Spleen (tissue), 11 donors: ENCODE measurements around the gene KRT39. TPM values are rescaled to one million over a fixed set of nuclear protein-coding genes. Genes with fewer than 3 reads are reported as not detected.

Experiments used
- DNase-seq: peaks from one replicate; pipeline ENCODE4 v3.0.0-alpha.2; 2020
- H3K27ac ChIP-seq, 8 donors: fragments of 200-600 bp; sonication (generic) in 7 of 8; 1 replicate in 4 of 8; 2 replicates in 4 of 8; pipeline versions ENCODE4 v1.5.0 to v1.8.0; 2016 to 2021; ENCODE audit warnings: inconsistent platforms in 4 of 8, mild to moderate bottlenecking in 4 of 8, moderate library complexity in 1 of 8
- H3K27me3 ChIP-seq, 7 donors: fragments of 200-600 bp; sonication (generic) in 6 of 7; replicated peaks in 1 of 7; 1 replicate in 4 of 7; 2 replicates in 3 of 7; pipeline versions ENCODE4 v1.5.0 to v1.8.0; 2016 to 2021; ENCODE audit warnings: inconsistent platforms in 3 of 7, mild to moderate bottlenecking in 1 of 7
- H3K36me3 ChIP-seq, 6 donors: fragments of 200-600 bp; sonication (generic) in 5 of 6; 1 replicate in 4 of 6; 2 replicates in 2 of 6; pipeline versions ENCODE4 v1.5.0 to v1.8.0; 2016 to 2021; ENCODE audit warnings: inconsistent platforms in 2 of 6
- H3K4me1 ChIP-seq, 6 donors: fragments of 200-600 bp; sonication (generic) in 5 of 6; 1 replicate in 3 of 6; 2 replicates in 3 of 6; pipeline versions ENCODE4 v1.5.0 to v1.8.0; 2016 to 2021; ENCODE audit warnings: inconsistent platforms in 3 of 6
- H3K4me3 ChIP-seq, 8 donors: fragments of 200-600 bp; sonication (generic) in 7 of 8; 1 replicate in 4 of 8; 2 replicates in 4 of 8; pipeline versions ENCODE4 v1.5.0 to v1.8.0; 2016 to 2021; ENCODE audit warnings: inconsistent platforms in 4 of 8, mild to moderate bottlenecking in 4 of 8, moderate library complexity in 2 of 8
- H3K9me3 ChIP-seq, 8 donors: fragments of 200-600 bp; sonication (generic) in 7 of 8; 1 replicate in 4 of 8; 2 replicates in 4 of 8; pipeline versions ENCODE4 v1.5.0 to v1.8.0; 2016 to 2021; ENCODE audit warnings: inconsistent platforms in 4 of 8
- CTCF ChIP-seq, 11 experiments: fragments of 200-600 bp in 7 of 11; fragments of 450-650 bp in 4 of 11; sonication (generic) in 4 of 11; IDR thresholded peaks in 8 of 11; conservative IDR thresholded peaks in 3 of 11; 1 replicate in 7 of 11; 2 replicates in 4 of 11; pipeline versions ENCODE4 v1.4.0 to v1.8.0; 2016 to 2021; ENCODE audit warnings: antibody characterized with exemption in 11 of 11, inconsistent platforms in 4 of 11, mild to moderate bottlenecking in 1 of 11
- POLR2A ChIP-seq, 3 donors: fragments of 450-650 bp; IDR thresholded peaks; one replicate each; pipeline ENCODE4 v1.5.1; 2017; ENCODE audit warnings: antibody characterized with exemption in 3 of 3, mild to moderate bottlenecking in 1 of 3
- POLR2AphosphoS5 ChIP-seq, 3 donors: sonication (generic); formaldehyde crosslinking; IDR thresholded peaks; one replicate each; pipeline ENCODE4 v1.5.1; 2017; ENCODE audit warnings: antibody characterized with exemption in 3 of 3
- WGBS, 5 donors: extraction: QIAGEN DNeasy Blood & Tissue Kit in 3 of 5; methylation state at CpG; one replicate each; pipeline versions ENCODE4 v1.1.5 to v1.1.7; 2013 to 2018; 5-methylcytosine and 5-hydroxymethylcytosine counted together
- intact Hi-C: fragments of 100-400 bp; cut with DNase I; formaldehyde crosslinking; loops from one replicate; pipeline ENCODE4 v1.15.0; 2023; ENCODE audit warnings: low total_unique reads
- polyA plus RNA-seq, 3 donors: library from polyadenylated mRNA; stranded (reverse); fragments of 200-250 nt; gene quantifications; one replicate each; pipeline ENCODE4 v1.2.1, GENCODE V29; 2013
- total RNA-seq, 7 donors: library from RNA; depleted of rRNA in 3 of 7; stranded (reverse); fragments of >200 nt in 3 of 7; fragmentation: NEBNext Ultra II Directional in 4 of 7; extraction: Animal tissue kit (Norgen Biotek cat#: 25700) in 4 of 7; gene quantifications; one replicate each; pipeline versions ENCODE4 v1.1.0 to v1.2.1, GENCODE V29; 2016 to 2021
- donor health status: healthy with polysubstance abuse.
- donor health status: DM: no; HTN: no; CAD: no; lungs with moderate emphysema.
- donor health status: DM: no; HTN: no; CAD: no.
- donor health status: Bipolar disorder and iron deficiency.
- donor health status: healthy.
- donor health status: DM: no; HTN: no; CAD: no.
- donor health status: DM: yes; HTN: yes; CAD: no.

Gene KRT39
- total and polyA plus RNA-seq, 10 donors = not detected

- H3K27ac ChIP-seq = no peak overlapping the region
- DNase-seq = no peak
- no peak overlapping the region for H3K4me3 ChIP-seq
- 56 to 88% (median 76%) methylated on average over 2 of the region's 2 CpGs for WGBS, 5 donors
- H3K36me3 ChIP-seq = no peaks in the 10 kb centered on the region
- no peaks in the 10 kb centered on the region for H3K4me1 ChIP-seq
- intact Hi-C loops = no loop called here
- peaks cover 0 to 37% (median 0%) of the 10 kb centered on the region in 7 donors for H3K27me3 ChIP-seq
- H3K9me3 ChIP-seq = no peaks in the 10 kb centered on the region
- TF ChIP-seq POLR2AphosphoS5 (IDR thresholded peaks at IDR 0.05) = no peak
- no peak for TF ChIP-seq POLR2A (IDR thresholded peaks at IDR 0.05)
- TF ChIP-seq CTCF (IDR thresholded peaks at IDR 0.05 in 8 of 11, conservative IDR thresholded peaks at IDR 0.05 in 3 of 11) = no peak
These were observed 30.6 kb upstream of the KRT39 start for GRCh38 chr17:40997361-40997760.

- H3K9me3 ChIP-seq = no peaks in the 10 kb centered on the region
- peaks cover 0 to 41% (median 0%) of the 10 kb centered on the region in 7 donors for H3K27me3 ChIP-seq
- no peaks in the 10 kb centered on the region for H3K4me1 ChIP-seq
- no peaks in the 10 kb centered on the region for H3K36me3 ChIP-seq
- H3K4me3 ChIP-seq = no peak overlapping the region
- no peak overlapping the region for H3K27ac ChIP-seq
- no peak for DNase-seq
- intact Hi-C loops = no loop called here
- TF ChIP-seq POLR2A (IDR thresholded peaks at IDR 0.05) = no peak
- WGBS, 5 donors = 76 to 86% (median 85%) methylated on average over 4 of the region's 4 CpGs
These were observed 30.1 kb upstream of the KRT39 start for GRCh38 chr17:40996829-40997228.

- peaks cover 0 to 51% (median 0%) of the 10 kb centered on the region in 7 donors for H3K27me3 ChIP-seq
- intact Hi-C loops = no loop called here
- no peak for DNase-seq
These were observed 28.4 kb upstream of the KRT39 start for GRCh38 chr17:40995116-40995515.

GRCh38 chr17:40993839-40994238, 27.1 kb upstream of the KRT39 start, which contains the start of gene KRTAP3-3:
TSS of gene KRTAP3-3 (minus strand) at chr17:40994164. CDS start at chr17:40994097, 67 bp downstream.
- TF ChIP-seq POLR2A (IDR thresholded peaks at IDR 0.05) = no peak
- no peak for TF ChIP-seq POLR2AphosphoS5 (IDR thresholded peaks at IDR 0.05)
- TF ChIP-seq CTCF (IDR thresholded peaks at IDR 0.05 in 8 of 11, conservative IDR thresholded peaks at IDR 0.05 in 3 of 11) = no peak
- no peaks in the 10 kb centered on the region for H3K4me1 ChIP-seq
- H3K27ac ChIP-seq = no peak within 1 kb of the TSS
- DNase-seq = no peak
- no peaks in the 10 kb centered on the region for H3K36me3 ChIP-seq
- H3K4me3 ChIP-seq = no peak within 1 kb of the TSS
- H3K9me3 ChIP-seq = peaks cover 0 to 3% (median 0%) of the 10 kb centered on the region in 8 donors
- intact Hi-C loops = no loop called here
- H3K27me3 ChIP-seq = peaks cover 0 to 45% (median 0%) of the 10 kb centered on the region in 7 donors
- 33 to 58% (median 42%) methylated on average over 4 of the region's 4 CpGs for WGBS, 5 donors

More at GRCh38 chr17:40995116-40995515, 28.4 kb upstream of the KRT39 start:
- no peak for TF ChIP-seq POLR2AphosphoS5 (IDR thresholded peaks at IDR 0.05)
- no peak for TF ChIP-seq POLR2A (IDR thresholded peaks at IDR 0.05)
- no peak for TF ChIP-seq CTCF (IDR thresholded peaks at IDR 0.05 in 8 of 11, conservative IDR thresholded peaks at IDR 0.05 in 3 of 11)
- Histone ChIP-seq H3K36me3 (no peaks in the 10 kb centered on the region), H3K9me3 (peaks cover 0 to 3% (median 0%) of the 10 kb centered on the region in 8 donors), H3K27ac (no peak overlapping the region), H3K4me1 (no peaks in the 10 kb centered on the region), H3K4me3 (no peak overlapping the region)
- 53 to 79% (median 70%) methylated on average over 1 of the region's 1 CpG for WGBS, 5 donors

- H3K4me3 ChIP-seq = no peak overlapping the region
- H3K27ac ChIP-seq = no peak overlapping the region
- H3K9me3 ChIP-seq = peaks cover 0 to 3% (median 0%) of the 10 kb centered on the region in 8 donors
- TF ChIP-seq POLR2A (IDR thresholded peaks at IDR 0.05) = no peak
- TF ChIP-seq CTCF (IDR thresholded peaks at IDR 0.05 in 8 of 11, conservative IDR thresholded peaks at IDR 0.05 in 3 of 11) = no peak
- no peak for TF ChIP-seq POLR2AphosphoS5 (IDR thresholded peaks at IDR 0.05)
- 90 to 94% (median 92%) methylated on average over 2 of the region's 2 CpGs for WGBS, 5 donors
- H3K36me3 ChIP-seq = no peaks in the 10 kb centered on the region
- H3K4me1 ChIP-seq = no peaks in the 10 kb centered on the region
- peaks cover 0 to 45% (median 0%) of the 10 kb centered on the region in 7 donors for H3K27me3 ChIP-seq
- no peak for DNase-seq
- intact Hi-C loops = no loop called here
These were observed 26.3 kb upstream of the KRT39 start for GRCh38 chr17:40993084-40993483.
